Measurements from ENCODE around the gene VTN.

GRCh38 chr17:28413804-28414203, 43.7 kb upstream of the VTN start:
- TF ChIP-seq, protein P1, sequence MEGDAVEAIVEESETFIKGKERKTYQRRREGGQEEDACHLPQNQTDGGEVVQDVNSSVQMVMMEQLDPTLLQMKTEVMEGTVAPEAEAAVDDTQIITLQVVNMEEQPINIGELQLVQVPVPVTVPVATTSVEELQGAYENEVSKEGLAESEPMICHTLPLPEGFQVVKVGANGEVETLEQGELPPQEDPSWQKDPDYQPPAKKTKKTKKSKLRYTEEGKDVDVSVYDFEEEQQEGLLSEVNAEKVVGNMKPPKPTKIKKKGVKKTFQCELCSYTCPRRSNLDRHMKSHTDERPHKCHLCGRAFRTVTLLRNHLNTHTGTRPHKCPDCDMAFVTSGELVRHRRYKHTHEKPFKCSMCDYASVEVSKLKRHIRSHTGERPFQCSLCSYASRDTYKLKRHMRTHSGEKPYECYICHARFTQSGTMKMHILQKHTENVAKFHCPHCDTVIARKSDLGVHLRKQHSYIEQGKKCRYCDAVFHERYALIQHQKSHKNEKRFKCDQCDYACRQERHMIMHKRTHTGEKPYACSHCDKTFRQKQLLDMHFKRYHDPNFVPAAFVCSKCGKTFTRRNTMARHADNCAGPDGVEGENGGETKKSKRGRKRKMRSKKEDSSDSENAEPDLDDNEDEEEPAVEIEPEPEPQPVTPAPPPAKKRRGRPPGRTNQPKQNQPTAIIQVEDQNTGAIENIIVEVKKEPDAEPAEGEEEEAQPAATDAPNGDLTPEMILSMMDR (IDR thresholded peaks at IDR 0.05): no peak
- TF ChIP-seq POLR2AphosphoS5 (IDR thresholded peaks at IDR 0.05) (no peak), POLR2A (IDR thresholded peaks at IDR 0.05) (no peak)

All from prostate gland (tissue), 2 donors.